IPS DF 4.7 (cell line): ENCODE measurements around the gene MYOF.
"Not testable (repeated sequence)": the region's sequence is repeated elsewhere in the genome, so short reads cannot be mapped to it uniquely, and the experiment has no call there.

ENCODE experiments used
- DNase-seq: peaks from one replicate; pipeline ENCODE4 v3.0.0-alpha.2; 2013; ENCODE audit warnings: low spot score; ENCODE audit errors: extremely low read depth

The MYOF gene

GRCh38 chr10:93476756-93477155, 5.4 kb downstream of the MYOF start:
- DNase-seq: no peak

DNA sequence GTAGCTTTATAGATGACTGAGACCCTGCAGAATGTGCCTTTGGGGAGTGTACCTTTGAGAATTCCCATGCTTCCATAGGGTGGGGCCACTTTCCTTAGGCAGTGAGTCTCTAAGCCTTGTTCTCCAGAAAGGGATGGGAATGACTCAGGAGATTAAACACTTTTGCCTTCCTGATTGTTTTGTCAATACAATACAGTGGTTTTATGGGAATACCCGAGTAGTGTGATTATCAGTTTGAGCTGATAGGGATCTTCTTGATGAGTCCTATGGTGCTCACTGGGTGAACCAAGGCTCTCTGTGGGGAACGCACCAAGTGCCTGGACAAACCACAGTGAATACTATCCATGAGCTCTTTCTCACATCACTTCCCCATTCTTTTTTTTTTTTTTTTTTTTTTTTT, 6.3 kb downstream of the MYOF start:
- no peak for DNase-seq

DNA sequence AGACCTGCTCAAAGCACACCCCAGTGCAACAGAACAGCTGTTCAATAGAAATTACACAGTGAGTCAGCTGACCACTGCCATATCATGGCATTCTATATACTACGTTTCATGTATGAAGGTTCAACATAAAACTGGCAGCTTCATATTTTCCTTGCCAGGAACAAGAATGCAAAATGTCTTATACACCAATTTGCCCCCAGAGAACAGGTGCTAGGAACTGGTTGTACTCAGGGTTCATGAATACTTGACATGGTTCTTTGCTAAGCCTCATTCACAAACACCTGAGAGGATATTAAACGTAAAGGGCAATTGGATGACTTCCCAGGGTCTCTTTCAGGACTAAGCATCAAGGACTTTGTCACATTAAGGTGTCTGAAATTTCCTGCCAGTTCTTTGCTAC, 6.9 kb downstream of the MYOF start:
- no peak for DNase-seq

- DNase-seq: no peak
Measured at GRCh38 chr10:93473804-93474472, 8.2 kb downstream of the MYOF start.

- DNase-seq: no peak
Measured at GRCh38 chr10:93473161-93473560, 9.0 kb downstream of the MYOF start.

GRCh38 chr10:93471110-93471651, 11.0 kb downstream of the MYOF start:
- DNase-seq: no peak

- DNase-seq: no peak
Measured at GRCh38 chr10:93469454-93469853, 12.7 kb downstream of the MYOF start.

DNA sequence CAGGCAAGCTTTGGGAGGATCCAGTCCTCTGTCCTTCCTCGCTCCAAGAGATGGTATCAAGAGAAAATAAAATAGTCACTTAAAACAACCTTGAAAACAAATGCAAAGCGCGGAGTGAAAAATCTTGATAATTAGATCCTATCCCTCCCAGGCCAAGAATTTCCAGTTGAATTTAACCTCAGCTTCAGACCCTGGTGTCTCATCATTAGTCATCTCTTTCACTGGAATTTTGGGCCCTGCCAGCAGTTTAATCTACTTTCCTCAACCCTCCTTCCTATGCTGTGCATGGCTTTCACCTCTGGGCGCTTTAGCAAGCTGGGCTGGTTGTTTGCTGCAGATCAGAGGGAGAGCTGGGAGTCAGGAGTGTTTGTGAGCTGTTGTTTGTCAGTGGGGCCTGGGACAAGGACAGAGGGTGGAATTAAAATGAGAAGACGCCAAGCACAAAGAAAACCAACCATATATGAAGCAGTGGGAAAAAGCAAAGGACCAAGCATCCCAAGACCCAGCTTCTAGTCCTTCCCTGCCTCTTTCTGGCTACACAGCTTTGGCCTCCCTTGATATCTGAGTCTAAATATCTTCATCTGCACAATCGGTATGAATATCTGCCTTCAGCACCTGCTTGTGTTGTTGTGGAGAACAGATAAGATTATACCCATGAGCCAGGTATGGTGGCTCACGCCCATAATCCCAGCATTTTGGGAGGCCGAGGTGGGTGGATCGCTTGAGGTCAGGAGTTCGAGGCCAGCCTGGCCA, 13.5 kb downstream of the MYOF start:
- no peak for DNase-seq

- DNase-seq: not testable (repeated sequence)
Measured at GRCh38 chr10:93467635-93468034, 14.5 kb downstream of the MYOF start.

- DNase-seq: no peak
Measured at GRCh38 chr10:93465806-93466675, 16.1 kb downstream of the MYOF start.

DNA sequence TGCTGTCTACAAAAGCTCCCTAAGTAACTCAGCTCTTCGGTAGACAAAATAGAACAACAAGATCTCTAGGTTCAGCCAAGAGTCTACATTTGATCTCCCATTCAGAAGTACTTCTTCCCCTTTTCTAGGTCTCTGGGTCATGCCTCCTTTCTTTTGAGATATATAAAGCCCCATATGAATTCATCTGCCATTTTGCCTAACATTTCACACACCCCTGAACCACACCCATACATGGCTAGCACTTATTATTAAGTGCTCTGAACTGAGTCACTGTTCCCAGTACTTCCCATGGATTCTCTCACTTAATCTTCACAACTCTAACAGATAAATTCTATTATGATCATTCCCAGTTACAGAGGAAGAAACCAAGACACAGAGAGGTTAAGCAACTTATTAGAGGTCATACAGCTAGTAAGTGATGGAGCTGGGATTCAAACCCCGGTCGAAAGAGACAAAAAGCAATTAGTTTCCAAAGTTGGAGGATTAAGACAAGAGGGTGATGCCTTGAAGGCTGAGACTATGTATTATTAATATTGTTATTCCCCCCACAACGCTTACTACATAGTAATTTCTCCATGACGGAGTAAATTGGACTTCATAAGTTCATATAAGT, 17.3 kb downstream of the MYOF start:
- DNase-seq: no peak

GRCh38 chr10:93463723-93464476, 18.2 kb downstream of the MYOF start:
- no peak for DNase-seq

DNA sequence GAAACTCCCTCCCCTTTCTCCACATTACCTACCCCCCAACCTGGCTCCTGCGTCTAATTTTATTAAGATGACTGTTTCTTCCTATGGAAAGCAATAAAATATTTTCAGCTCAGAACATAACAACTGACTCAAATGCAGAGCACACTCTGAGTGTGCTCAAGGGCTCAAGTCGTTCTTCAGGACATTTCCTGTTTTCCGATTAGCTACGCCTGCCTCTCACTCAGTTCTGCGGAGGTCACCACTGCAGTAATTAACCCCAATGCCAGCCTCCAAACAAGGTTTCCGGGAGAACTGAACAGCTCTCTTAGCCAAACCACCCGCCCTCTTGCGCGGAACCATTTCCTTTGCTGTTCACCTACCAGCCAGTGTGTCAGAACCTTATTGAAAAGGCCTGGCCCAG, 19.3 kb downstream of the MYOF start:
- no peak for DNase-seq

- DNase-seq: no peak
Measured at GRCh38 chr10:93462371-93462770, 19.8 kb downstream of the MYOF start.

GRCh38 chr10:93461807-93462178, 20.3 kb downstream of the MYOF start:
- no peak for DNase-seq

DNA sequence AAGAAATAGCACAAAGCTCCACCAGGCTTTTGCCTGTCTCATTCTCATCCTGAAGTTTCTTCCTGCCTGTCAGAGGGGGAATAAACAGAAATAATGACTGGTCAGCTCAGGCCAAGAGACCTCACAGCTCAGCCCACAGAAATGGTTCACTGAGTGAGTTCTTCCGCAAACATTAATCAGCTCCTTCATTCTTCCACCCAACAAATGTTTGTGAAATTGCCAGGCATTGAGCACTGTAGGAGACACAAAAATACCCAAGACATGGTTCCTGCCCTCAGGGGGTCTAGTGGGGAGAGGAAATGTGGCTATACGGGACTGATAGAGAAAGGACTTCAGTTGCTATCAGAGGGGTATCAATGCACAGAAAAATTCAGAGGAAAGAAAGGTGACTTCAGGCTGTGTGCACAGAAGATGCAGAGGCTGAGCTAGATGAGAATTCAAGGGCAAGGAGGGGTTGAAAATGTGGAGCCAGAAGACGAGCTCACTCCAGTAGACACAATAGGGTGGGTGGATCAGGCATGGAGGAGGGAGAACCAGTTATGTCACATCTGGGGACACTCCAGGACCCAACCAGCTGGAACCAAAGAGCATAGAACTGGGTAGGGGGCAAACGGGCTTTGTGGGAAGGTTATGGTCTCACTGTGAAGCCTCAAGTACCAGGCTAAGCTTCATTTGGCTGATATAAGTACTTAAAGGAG, 20.9 kb downstream of the MYOF start:
- DNase-seq: no peak

DNA sequence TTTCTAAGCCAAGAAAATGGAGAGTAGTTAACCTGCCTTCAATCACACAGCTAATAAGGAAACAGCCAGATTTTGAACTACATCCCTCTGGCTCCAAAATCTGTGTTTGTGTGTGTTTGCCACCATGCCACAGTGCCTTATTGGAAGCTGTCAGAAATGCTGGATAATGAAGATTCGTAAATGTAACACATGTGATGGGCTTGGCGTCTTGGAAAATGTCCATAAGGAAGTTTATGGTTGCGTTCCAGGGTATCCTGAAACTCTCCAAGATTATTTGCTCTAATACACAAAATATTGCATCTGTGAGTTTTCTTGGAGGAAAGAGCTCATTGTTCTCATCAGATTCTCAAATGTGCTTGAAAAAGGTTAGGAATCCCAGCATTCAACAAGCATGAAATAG, 22.7 kb downstream of the MYOF start:
- DNase-seq: no peak

DNA sequence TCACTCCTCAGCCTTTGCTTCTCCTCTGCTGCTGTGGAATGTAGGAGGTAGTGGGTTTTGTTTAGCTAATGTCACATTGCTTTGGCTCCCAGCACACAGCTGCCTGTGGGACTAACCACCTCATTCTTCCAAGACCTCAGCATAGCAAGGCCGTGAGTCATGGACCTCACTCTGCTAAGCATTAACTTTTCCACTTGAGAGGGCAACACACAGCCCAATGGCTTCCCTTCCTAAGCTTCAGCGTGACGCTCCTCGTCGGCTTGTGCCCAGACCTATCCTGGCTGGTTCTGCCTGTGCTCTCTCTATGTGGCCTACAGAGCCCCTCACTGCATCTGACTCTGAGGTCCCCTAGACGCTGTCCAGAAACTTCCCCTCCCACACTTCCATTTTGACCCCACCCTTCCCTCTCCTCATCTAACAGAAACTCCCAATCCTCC, 23.3 kb downstream of the MYOF start:
- DNase-seq: no peak

DNA sequence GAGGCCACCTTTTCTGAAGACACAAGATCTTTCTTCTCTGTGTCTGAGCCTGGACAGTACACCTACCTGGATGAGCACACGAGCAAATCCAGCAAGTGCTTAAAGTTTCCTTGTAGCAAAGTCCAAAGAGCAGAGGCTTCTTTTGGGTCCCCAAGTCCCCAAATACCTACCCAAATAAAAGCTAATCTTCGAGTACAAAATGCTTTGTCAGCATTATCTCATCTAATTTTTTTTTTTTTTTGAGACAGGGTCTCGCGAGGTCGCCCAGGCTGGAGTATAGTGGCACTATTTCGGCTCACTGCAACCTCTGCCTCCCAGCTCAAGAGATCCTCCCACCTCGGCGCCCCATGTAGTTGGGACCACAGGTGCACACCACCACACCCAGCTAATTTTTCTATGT, 24.6 kb downstream of the MYOF start:
- no peak for DNase-seq

DNA sequence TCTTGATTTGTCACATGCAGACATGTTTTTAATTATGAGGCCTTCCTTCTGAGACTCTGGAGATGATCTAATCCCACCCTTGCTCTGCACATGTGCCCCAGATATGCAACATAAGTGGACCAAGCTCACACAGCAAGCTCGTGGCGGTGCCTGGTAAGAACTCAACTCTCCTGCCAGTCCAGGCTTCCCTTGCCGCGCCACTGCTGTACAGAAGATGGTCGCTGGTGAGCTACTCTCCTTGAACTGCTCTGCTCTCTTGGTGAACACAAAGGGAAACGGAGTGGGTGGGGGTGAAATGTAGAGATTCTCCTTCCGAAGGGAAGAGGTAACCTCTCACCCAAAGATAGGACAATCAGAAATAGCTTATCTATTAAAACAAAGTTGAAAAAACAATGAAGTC, 25.7 kb downstream of the MYOF start:
- no peak for DNase-seq
